ENCODE results near the gene VIT. TPM values are rescaled to one million over a fixed set of nuclear protein-coding genes. Genes with fewer than 3 reads are reported as not detected.

VIT gene
- total and polyA plus RNA-seq, 2 donors (not counting 1 experiment from before 2014, with no cell fraction given), result 0.17 to 0.62 TPM

GRCh38 chr2:36701391-36701795 lies 4.9 kb downstream of the VIT start:
- DNase-seq (ENCODE audit: low read depth in 2 of 2), result peak in 1 of 2 donors; percentile 58
- Histone ChIP-seq H3K27me3 (ENCODE audit: control insufficient read depth, insufficient read depth, low read length) (no peaks in the 10 kb centered on the region), H3K4me3 (replicated peaks in 1 of 4; ENCODE audit: control extremely low read depth in 1 of 4, insufficient read depth in 1 of 4, low read depth in 3 of 4, low read length in 4 of 4) (no peak overlapping the region), H2AFZ (ENCODE audit: low read length) (no peak overlapping the region), H3K27ac (ENCODE audit: insufficient read depth, low read length) (no peak overlapping the region), H4K20me1 (ENCODE audit: control insufficient read depth, extremely low read depth, insufficient read depth, low read length) (no peaks in the 10 kb centered on the region), H3K9ac (ENCODE audit: insufficient read depth, low read length) (no peak overlapping the region), H3K4me1 (ENCODE audit: control insufficient read depth, extremely low read depth, insufficient read depth, low read length) (peaks cover 6% of the 10 kb centered on the region), H3K9me3 (ENCODE audit: control insufficient read depth, insufficient read depth, low read depth, low read length) (no peaks in the 10 kb centered on the region), H3K4me2 (ENCODE audit: extremely low read depth, insufficient read depth, low read length) (no peak overlapping the region), H3K36me3 (ENCODE audit: control insufficient read depth, insufficient read depth, low read length) (no peaks in the 10 kb centered on the region), H3K79me2 (ENCODE audit: control insufficient read depth, insufficient read depth, low read length) (no peaks in the 10 kb centered on the region)
- no peak for TF ChIP-seq EZH2 (IDR thresholded peaks at IDR 0.05; ENCODE audit: low read length, missing control alignments)
- TF ChIP-seq CTCF (conservative IDR thresholded peaks at IDR 0.05 in 1 of 2, IDR thresholded peaks at IDR 0.05 in 1 of 2; ENCODE audit: low read depth in 1 of 2, low read length in 2 of 2), result no peak

DNA sequence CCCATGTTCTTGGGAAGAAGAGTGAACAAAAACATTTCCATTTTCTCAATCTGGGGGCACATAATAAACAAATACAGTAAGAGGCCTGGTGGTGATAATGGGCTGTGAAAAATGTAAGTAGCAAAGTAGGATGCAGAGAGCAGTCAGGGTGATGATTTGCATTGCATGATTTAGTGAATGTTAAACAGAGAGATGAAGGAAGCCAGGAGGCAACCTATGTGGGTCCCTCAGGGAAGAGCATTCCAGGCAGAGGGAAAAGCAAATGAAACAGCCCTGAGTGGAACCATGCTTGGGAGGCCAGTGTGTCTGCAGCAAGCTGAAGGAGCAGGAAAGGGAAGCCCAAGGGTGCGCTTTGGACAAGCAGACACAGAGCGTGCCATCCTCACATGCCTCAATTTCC lies 5.4 kb downstream of the VIT start:
- Histone ChIP-seq H3K4me1 (ENCODE audit: control insufficient read depth, extremely low read depth, insufficient read depth, low read length) (peaks cover 6% of the 10 kb centered on the region), H3K9me3 (ENCODE audit: control insufficient read depth, insufficient read depth, low read depth, low read length) (no peaks in the 10 kb centered on the region), H3K4me2 (ENCODE audit: extremely low read depth, insufficient read depth, low read length) (no peak overlapping the region), H4K20me1 (ENCODE audit: control insufficient read depth, extremely low read depth, insufficient read depth, low read length) (no peaks in the 10 kb centered on the region), H3K9ac (ENCODE audit: insufficient read depth, low read length) (no peak overlapping the region), H3K27ac (ENCODE audit: insufficient read depth, low read length) (no peak overlapping the region), H3K79me2 (ENCODE audit: control insufficient read depth, insufficient read depth, low read length) (no peaks in the 10 kb centered on the region), H3K27me3 (ENCODE audit: control insufficient read depth, insufficient read depth, low read length) (no peaks in the 10 kb centered on the region), H2AFZ (ENCODE audit: low read length) (no peak overlapping the region), H3K36me3 (ENCODE audit: control insufficient read depth, insufficient read depth, low read length) (no peaks in the 10 kb centered on the region), H3K4me3 (replicated peaks in 1 of 4; ENCODE audit: control extremely low read depth in 1 of 4, insufficient read depth in 1 of 4, low read depth in 3 of 4, low read length in 4 of 4) (no peak overlapping the region)
- TF ChIP-seq CTCF (conservative IDR thresholded peaks at IDR 0.05 in 1 of 2, IDR thresholded peaks at IDR 0.05 in 1 of 2; ENCODE audit: low read depth in 1 of 2, low read length in 2 of 2) (no peak), EZH2 (IDR thresholded peaks at IDR 0.05; ENCODE audit: low read length, missing control alignments) (no peak)
- DNase-seq (ENCODE audit: low read depth in 2 of 2), result no peak

GRCh38 chr2:36702781-36703180 lies 6.3 kb downstream of the VIT start:
- H3K36me3 ChIP-seq (ENCODE audit: control insufficient read depth, insufficient read depth, low read length), result no peaks in the 10 kb centered on the region
- no peak overlapping the region for H3K4me2 ChIP-seq (ENCODE audit: extremely low read depth, insufficient read depth, low read length)
- no peaks in the 10 kb centered on the region for H4K20me1 ChIP-seq (ENCODE audit: control insufficient read depth, extremely low read depth, insufficient read depth, low read length)
- no peaks in the 10 kb centered on the region for H3K79me2 ChIP-seq (ENCODE audit: control insufficient read depth, insufficient read depth, low read length)
- no peak overlapping the region for H3K27ac ChIP-seq (ENCODE audit: insufficient read depth, low read length)
- H3K9ac ChIP-seq (ENCODE audit: insufficient read depth, low read length), result no peak overlapping the region
- H3K27me3 ChIP-seq (ENCODE audit: control insufficient read depth, insufficient read depth, low read length), result no peaks in the 10 kb centered on the region
- H2AFZ ChIP-seq (ENCODE audit: low read length), result no peak overlapping the region
- TF ChIP-seq CTCF (conservative IDR thresholded peaks at IDR 0.05 in 1 of 2, IDR thresholded peaks at IDR 0.05 in 1 of 2; ENCODE audit: low read depth in 1 of 2, low read length in 2 of 2) (no peak), EZH2 (IDR thresholded peaks at IDR 0.05; ENCODE audit: low read length, missing control alignments) (no peak)
- DNase-seq (ENCODE audit: low read depth in 2 of 2), result no peak
- no peaks in the 10 kb centered on the region for H3K9me3 ChIP-seq (ENCODE audit: control insufficient read depth, insufficient read depth, low read depth, low read length)
- no peak overlapping the region for H3K4me3 ChIP-seq (replicated peaks in 1 of 4; ENCODE audit: control extremely low read depth in 1 of 4, insufficient read depth in 1 of 4, low read depth in 3 of 4, low read length in 4 of 4)
- peaks cover 3% of the 10 kb centered on the region for H3K4me1 ChIP-seq (ENCODE audit: control insufficient read depth, extremely low read depth, insufficient read depth, low read length)
